K562 (cell line): ENCODE data around the gene CIAO2A. TPM values are rescaled to one million over a fixed set of nuclear protein-coding genes. Genes with fewer than 3 reads are reported as not detected.

Experiments
- BCL6 ChIP-seq: fragments of 250-450 bp; sonication (Bioruptor Pico); IDR thresholded peaks from 2 replicates; pipeline ENCODE4 v1.4.0; 2020
- CXXC5 ChIP-seq: fragments of 250-450 bp; sonication (Bioruptor Pico); IDR thresholded peaks from 2 replicates; pipeline ENCODE4 v1.8.0; 2022; ENCODE audit warnings: inconsistent platforms, mild to moderate bottlenecking, moderate library complexity
- ESRRB ChIP-seq: fragments of 250-450 bp; sonication (Bioruptor Pico); IDR thresholded peaks from 2 replicates; pipeline ENCODE4 v1.5.0; 2020; ENCODE audit warnings: mild to moderate bottlenecking, moderate library complexity, borderline replicate concordance
- HCFC1 ChIP-seq: IDR thresholded peaks from 2 replicates; pipeline ENCODE4 v1.6.1; 2012; ENCODE audit warnings: low read depth, low read length, improper control_type of control experiment
- HNRNPH1 ChIP-seq: fragments of 200-400 bp; formaldehyde crosslinking; optimal IDR thresholded peaks from 2 replicates; pipeline ENCODE3; 2017; ENCODE audit warnings: low read depth, mild to moderate bottlenecking, low read length, moderate library complexity
- MIER1 ChIP-seq: fragments of 450-650 bp; IDR thresholded peaks from 2 replicates; pipeline ENCODE4 v1.6.1; 2016; ENCODE audit warnings: antibody characterized with exemption, mild to moderate bottlenecking, low read depth
- MTA1 ChIP-seq: fragments of 450-650 bp; IDR thresholded peaks from 2 replicates; pipeline ENCODE4 v1.6.1; 2017; ENCODE audit warnings: borderline replicate concordance
- NELFE ChIP-seq: IDR thresholded peaks from 2 replicates; pipeline ENCODE4 v1.6.1; 2011; ENCODE audit warnings: mild to moderate bottlenecking; ENCODE audit not compliant: insufficient read depth, insufficient read length
- NFIX ChIP-seq: fragments of 250-450 bp; sonication (Bioruptor Pico); IDR thresholded peaks from 2 replicates; pipeline ENCODE4 v1.4.0; 2020; ENCODE audit warnings: low read depth, mild to moderate bottlenecking, moderate library complexity
- SLC30A9 ChIP-seq: fragments of 250-450 bp; sonication (Bioruptor Pico); IDR thresholded peaks from 2 replicates; pipeline ENCODE4 v1.8.0; 2022; ENCODE audit warnings: mild to moderate bottlenecking, moderate library complexity
- SRF ChIP-seq, 2 experiments: fragments of 250-450, 450-650 bp in 1 of 2; sonication (Bioruptor Pico) in 1 of 2; sonication (generic) in 1 of 2; formaldehyde crosslinking; IDR thresholded peaks; 2 replicates each; pipeline versions ENCODE4 v1.5.0 to v1.5.1; 2020 to 2022; ENCODE audit warnings: mild to moderate bottlenecking in 1 of 2, missing genetic modification reagents in 1 of 2
- SRSF7 ChIP-seq: fragments of 200-400 bp; formaldehyde crosslinking; optimal IDR thresholded peaks from 2 replicates; pipeline ENCODE3; 2017; ENCODE audit warnings: mild to moderate bottlenecking, low read depth, low read length
- TAF9B ChIP-seq: fragments of 450-650 bp; IDR thresholded peaks from 2 replicates; pipeline ENCODE4 v1.6.1; 2018; ENCODE audit warnings: mild to moderate bottlenecking; ENCODE audit not compliant: partially characterized antibody
- THRAP3 ChIP-seq: fragments of 450-650 bp; IDR thresholded peaks from 2 replicates; pipeline ENCODE4 v1.6.1; 2016; ENCODE audit warnings: mild to moderate bottlenecking, inconsistent platforms, borderline replicate concordance
- ZBTB5 ChIP-seq: fragments of 450-650 bp; IDR thresholded peaks from 2 replicates; pipeline ENCODE4 v1.6.1; 2017; ENCODE audit warnings: antibody characterized with exemption
- ZFP1 ChIP-seq: fragments of 450-650 bp; formaldehyde crosslinking; IDR thresholded peaks from 2 replicates; pipeline ENCODE4 v1.4.0; 2020; ENCODE audit warnings: mild to moderate bottlenecking, mixed read lengths
- ZNF124 ChIP-seq: sonication (generic); formaldehyde crosslinking; IDR thresholded peaks from 2 replicates; pipeline ENCODE4 v1.8.1; 2022; ENCODE audit warnings: missing genetic modification reagents
- ZNF3 ChIP-seq: fragments of 250-450 bp; sonication (Bioruptor Pico); IDR thresholded peaks from 2 replicates; pipeline ENCODE4 v1.5.0; 2021; ENCODE audit warnings: mild to moderate bottlenecking, moderate library complexity
- ZNF347 ChIP-seq: fragments of 450-650 bp; formaldehyde crosslinking; IDR thresholded peaks from 2 replicates; pipeline ENCODE4 v1.4.0; 2020; ENCODE audit warnings: low read depth, mild to moderate bottlenecking, moderate library complexity
- ZNF512 ChIP-seq: IDR thresholded peaks from 2 replicates; pipeline ENCODE4 v1.6.1; 2016; ENCODE audit warnings: missing genetic modification characterization, missing compliant biosample characterization
- ZNF551 ChIP-seq: fragments of 250-450 bp; sonication (Bioruptor Pico); IDR thresholded peaks from 2 replicates; pipeline ENCODE4 v1.5.0; 2021; ENCODE audit warnings: mild to moderate bottlenecking, moderate library complexity
- ZNF583 ChIP-seq: fragments of 250-450 bp; sonication (Bioruptor Pico); IDR thresholded peaks from 2 replicates; pipeline ENCODE4 v1.4.0; 2020
- ZNF644 ChIP-seq: fragments of 200-800 bp; sonication (Bioruptor generic); IDR thresholded peaks from 2 replicates; pipeline ENCODE4 v1.6.1; 2016; ENCODE audit warnings: low read depth, missing genetic modification characterization, missing compliant biosample characterization
- ZNF75A ChIP-seq: fragments of 450-650 bp; formaldehyde crosslinking; IDR thresholded peaks from 2 replicates; pipeline ENCODE4 v1.4.0; 2020; ENCODE audit warnings: mild to moderate bottlenecking
- ZNF785 ChIP-seq: fragments of 250-450 bp; sonication (Bioruptor Pico); IDR thresholded peaks from 2 replicates; pipeline ENCODE4 v1.4.0; 2020; ENCODE audit warnings: mild to moderate bottlenecking
- polyA plus RNA-seq, 8 experiments: library from polyadenylated mRNA; depleted of rRNA in 4 of 8; stranded (reverse) in 5 of 8; unstranded in 3 of 8; fragments of >200 nt; fragmentation: Nextera tagmentation in 2 of 8; fragmentation: Illumina TruSeq in 1 of 8; extraction: Ambion mirVana in 2 of 8; extraction: Trizol in 1 of 8; gene quantifications; 2 replicates each; pipeline versions ENCODE4 v1.2.1 to v1.2.3, GENCODE V29; 2011 to 2014; ENCODE audit warnings: inconsistent platforms in 1 of 8, missing spikeins in 1 of 8
- total RNA-seq, 7 experiments: library from RNA; depleted of rRNA in 6 of 7; stranded (reverse); fragments of >200 nt in 6 of 7; fragmentation: Illumina TruSeq in 2 of 7; extraction: Trizol in 2 of 7; gene quantifications; 2 replicates each; pipeline versions ENCODE4 v1.2.1 to v1.2.3, GENCODE V29; 2011 to 2021; ENCODE audit warnings: low replicate concordance in 1 of 7
- TF ChIP-seq, protein P1 (sequence below), 2 experiments: fragments of 450-650 bp in 1 of 2; sonication (generic) in 1 of 2; formaldehyde crosslinking; conservative IDR thresholded peaks; 2 replicates each; pipeline versions ENCODE4 v1.4.0 to v1.8.1; 2020 to 2022; ENCODE audit warnings: mild to moderate bottlenecking in 1 of 2, missing genetic modification reagents in 1 of 2

The CIAO2A gene
- total and polyA plus RNA-seq, 9 of the 15 experiments (the other 6 are each of a cell fraction or from before 2014, with no cell fraction given) = 161 to 429 (median 313) TPM

DNA sequence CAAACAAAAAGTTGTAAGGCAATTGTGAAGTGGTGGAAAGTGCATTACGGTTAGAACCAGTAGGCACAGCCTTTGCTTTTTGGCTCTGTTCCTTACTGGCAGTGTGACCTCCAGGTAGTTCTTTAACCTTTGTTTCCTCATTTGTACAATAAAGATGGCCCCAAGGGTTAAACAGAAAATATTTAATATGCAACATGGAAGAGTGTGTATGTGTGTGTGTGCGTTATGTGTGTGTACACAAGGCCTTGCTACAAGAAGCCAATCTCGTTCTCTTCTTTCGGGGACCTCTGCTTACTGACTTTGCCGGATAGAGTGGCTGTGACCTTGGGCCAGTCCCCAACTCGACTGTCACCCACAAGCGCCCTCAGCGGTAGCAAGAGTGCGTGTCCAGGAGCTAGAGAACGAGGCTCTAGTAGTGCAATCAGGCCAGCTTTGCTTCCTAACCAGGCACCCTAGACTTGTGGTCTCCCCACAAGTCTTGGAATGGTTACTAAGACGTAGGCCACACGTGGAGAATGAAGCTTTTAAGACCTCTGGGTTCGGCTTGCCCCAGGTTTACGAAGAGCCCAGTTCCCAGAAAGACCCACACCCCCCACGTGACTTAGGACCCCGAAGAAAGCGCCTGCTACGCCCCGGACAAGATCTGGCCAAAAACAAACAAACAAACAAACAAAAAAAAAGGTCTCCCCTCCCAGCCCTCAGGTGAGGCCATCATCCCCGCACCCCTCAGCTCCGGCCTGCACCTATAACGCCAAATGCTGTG, 593 bp downstream of the CIAO2A start (continued):
- TF ChIP-seq ZNF347 (CRISPR knock-in tag) = no peak
- TF ChIP-seq ZBTB5 = no peak
- TF ChIP-seq MTA1 = 0 out of 2 replicates have a peak, but pooled peaks have one; percentile 30
- no peak for TF ChIP-seq SRF (CRISPR knock-in tag; IDR thresholded peaks at IDR 0.05)
- TF ChIP-seq CXXC5 (CRISPR knock-in tag) = peak; percentile 43
- TF ChIP-seq SRSF7 = no peak
- TF ChIP-seq SLC30A9 = no peak
- TF ChIP-seq HNRNPH1 = no peak
- TF ChIP-seq HCFC1 = no peak; the same call in 1 of the 2 replicates
- TF ChIP-seq ZNF75A (CRISPR knock-in tag) = no peak
- TF ChIP-seq, protein P1, sequence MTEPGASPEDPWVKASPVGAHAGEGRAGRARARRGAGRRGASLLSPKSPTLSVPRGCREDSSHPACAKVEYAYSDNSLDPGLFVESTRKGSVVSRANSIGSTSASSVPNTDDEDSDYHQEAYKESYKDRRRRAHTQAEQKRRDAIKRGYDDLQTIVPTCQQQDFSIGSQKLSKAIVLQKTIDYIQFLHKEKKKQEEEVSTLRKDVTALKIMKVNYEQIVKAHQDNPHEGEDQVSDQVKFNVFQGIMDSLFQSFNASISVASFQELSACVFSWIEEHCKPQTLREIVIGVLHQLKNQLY (CRISPR knock-in tag; conservative IDR thresholded peaks at IDR 0.05) = no peak
- TF ChIP-seq THRAP3 = no peak
- TF ChIP-seq ZNF644 = no peak; the same call in 1 of the 2 replicates
- no peak for TF ChIP-seq ZNF785 (CRISPR knock-in tag)
- no peak for TF ChIP-seq TAF9B
- no peak for TF ChIP-seq ZNF583 (CRISPR knock-in tag)
- TF ChIP-seq ZNF3 (CRISPR knock-in tag) = no peak
- TF ChIP-seq ZNF124 (CRISPR knock-in tag) = no peak
- TF ChIP-seq BCL6 (CRISPR knock-in tag) = no peak
- no peak for TF ChIP-seq NFIX (CRISPR knock-in tag)
- peak; percentile 9; the same call in 1 of the 2 replicates for TF ChIP-seq MIER1
- no peak for TF ChIP-seq ZNF512
- TF ChIP-seq ESRRB (CRISPR knock-in tag) = no peak
- no peak for TF ChIP-seq NELFE
- TF ChIP-seq ZFP1 (CRISPR knock-in tag) = no peak
- no peak for TF ChIP-seq ZNF551 (CRISPR knock-in tag)
